Measurements from ENCODE around the gene BAHCC1.

Gene BAHCC1

DNA sequence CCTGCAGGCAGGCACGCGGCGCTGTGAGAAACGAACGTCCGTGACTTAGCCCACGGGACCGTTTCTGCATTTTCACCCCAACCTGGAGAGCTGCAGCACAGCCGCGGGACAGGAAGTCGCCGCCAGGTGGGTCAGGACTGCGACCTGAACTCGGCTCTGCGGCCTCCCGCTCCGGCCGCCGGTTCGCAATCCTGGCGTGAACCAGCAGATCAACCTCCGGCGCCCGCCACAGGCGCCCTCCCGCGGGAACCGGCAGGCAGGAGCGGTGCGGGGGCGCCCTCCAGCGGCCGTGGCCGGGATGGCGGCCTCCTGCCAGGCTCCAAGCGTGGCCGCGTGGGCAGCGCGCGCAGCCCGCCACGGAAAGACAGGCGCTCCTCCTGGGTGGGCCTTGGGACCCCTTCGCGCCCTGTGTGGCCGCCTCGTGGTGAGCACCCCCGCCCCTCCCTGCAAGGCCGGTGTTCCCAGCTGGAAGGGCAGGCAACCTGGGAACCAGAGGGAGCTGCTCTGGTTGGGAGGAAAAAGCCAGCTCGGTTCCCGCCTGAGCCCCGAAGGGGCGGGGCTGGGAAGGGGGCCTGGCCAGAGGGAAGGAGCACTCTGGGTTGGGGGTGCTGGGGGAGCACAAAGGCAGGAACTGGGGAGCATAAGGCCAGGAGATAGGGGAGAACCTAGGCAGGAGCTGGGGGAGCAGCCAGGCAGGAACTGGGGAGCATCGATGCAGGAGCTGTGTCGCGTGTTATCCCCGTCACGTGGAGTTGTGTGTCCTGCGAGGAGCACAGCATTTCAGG is 89.1 kb downstream of the BAHCC1 start:
- Histone ChIP-seq H3K4me3 (ENCODE audit: low read length) (peak overlapping the region; percentile 78), H3K4me1 (ENCODE audit: low read length) (peaks cover 20% of the 10 kb centered on the region)

DNA sequence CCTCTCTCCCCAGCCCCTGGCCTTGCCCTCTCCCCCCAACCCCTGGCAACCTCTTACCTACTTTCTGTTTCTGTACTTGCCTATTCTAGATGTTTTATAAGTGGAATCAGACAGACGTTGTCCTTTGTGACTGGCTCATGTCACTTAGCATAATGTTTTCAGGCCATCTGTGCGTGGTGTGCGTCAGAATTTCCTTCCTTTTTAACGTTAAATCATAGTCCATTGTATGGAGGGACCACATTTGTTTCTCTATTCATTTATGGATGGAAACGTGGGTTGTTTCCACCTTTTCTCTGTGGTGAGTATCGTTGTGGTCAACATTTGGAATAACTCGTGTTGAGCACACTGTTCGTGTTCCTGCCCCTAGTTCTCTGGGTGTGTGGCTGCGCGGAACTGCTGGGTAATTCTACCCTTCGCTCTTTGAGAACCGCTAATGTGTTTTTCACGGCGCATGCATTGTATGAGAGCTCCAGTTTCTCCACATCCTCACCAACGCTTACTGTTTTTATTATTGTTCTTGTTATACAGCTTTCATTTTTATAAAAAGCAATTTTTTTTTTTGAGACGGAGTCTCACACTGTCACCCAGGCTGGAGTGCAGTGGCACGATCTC is 91.0 kb downstream of the BAHCC1 start:
- Histone ChIP-seq H4K20me1 (ENCODE audit: insufficient read depth, low read length) (no peaks in the 10 kb centered on the region), H3K9me3 (ENCODE audit: insufficient read depth, low read length) (no peaks in the 10 kb centered on the region), H3K4me1 (ENCODE audit: low read length) (peaks cover 24% of the 10 kb centered on the region), H3K27me3 (ENCODE audit: low read depth, low read length) (no peaks in the 10 kb centered on the region; the same call in 1 of the 2 replicates), H3K9ac (ENCODE audit: low read length) (no peak overlapping the region), H3K4me3 (ENCODE audit: low read length) (no peak overlapping the region), H3K27ac (ENCODE audit: low read length) (no peak overlapping the region), H2AFZ (ENCODE audit: low read depth, low read length) (no peak overlapping the region), H3K36me3 (replicated peaks; ENCODE audit: low read depth, low read length) (no peaks in the 10 kb centered on the region), H3K79me2 (ENCODE audit: low read length) (no peaks in the 10 kb centered on the region), H3K4me2 (ENCODE audit: low read length) (no peak overlapping the region)
- TF ChIP-seq, protein P1, sequence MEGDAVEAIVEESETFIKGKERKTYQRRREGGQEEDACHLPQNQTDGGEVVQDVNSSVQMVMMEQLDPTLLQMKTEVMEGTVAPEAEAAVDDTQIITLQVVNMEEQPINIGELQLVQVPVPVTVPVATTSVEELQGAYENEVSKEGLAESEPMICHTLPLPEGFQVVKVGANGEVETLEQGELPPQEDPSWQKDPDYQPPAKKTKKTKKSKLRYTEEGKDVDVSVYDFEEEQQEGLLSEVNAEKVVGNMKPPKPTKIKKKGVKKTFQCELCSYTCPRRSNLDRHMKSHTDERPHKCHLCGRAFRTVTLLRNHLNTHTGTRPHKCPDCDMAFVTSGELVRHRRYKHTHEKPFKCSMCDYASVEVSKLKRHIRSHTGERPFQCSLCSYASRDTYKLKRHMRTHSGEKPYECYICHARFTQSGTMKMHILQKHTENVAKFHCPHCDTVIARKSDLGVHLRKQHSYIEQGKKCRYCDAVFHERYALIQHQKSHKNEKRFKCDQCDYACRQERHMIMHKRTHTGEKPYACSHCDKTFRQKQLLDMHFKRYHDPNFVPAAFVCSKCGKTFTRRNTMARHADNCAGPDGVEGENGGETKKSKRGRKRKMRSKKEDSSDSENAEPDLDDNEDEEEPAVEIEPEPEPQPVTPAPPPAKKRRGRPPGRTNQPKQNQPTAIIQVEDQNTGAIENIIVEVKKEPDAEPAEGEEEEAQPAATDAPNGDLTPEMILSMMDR (IDR thresholded peaks at IDR 0.05; ENCODE audit: low read depth, low read length) = no peak
- no peak for TF ChIP-seq EZH2phosphoT487 (IDR thresholded peaks at IDR 0.05; ENCODE audit: low read depth)

More for the DNA sequence above, 89.1 kb downstream of the BAHCC1 start:
- TF ChIP-seq, protein P1 (IDR thresholded peaks at IDR 0.05; ENCODE audit: low read depth, low read length) = peak; percentile 84
- TF ChIP-seq EZH2phosphoT487 (IDR thresholded peaks at IDR 0.05; ENCODE audit: low read depth) = no peak
- no peaks in the 10 kb centered on the region for H4K20me1 ChIP-seq (ENCODE audit: insufficient read depth, low read length)
- peak overlapping the region; percentile 100 for H3K4me2 ChIP-seq (ENCODE audit: low read length)
- peak overlapping the region; percentile 77 for H3K9ac ChIP-seq (ENCODE audit: low read length)
- H3K27me3 ChIP-seq (ENCODE audit: low read depth, low read length) = no peaks in the 10 kb centered on the region
- no peaks in the 10 kb centered on the region for H3K79me2 ChIP-seq (ENCODE audit: low read length)
- no peaks in the 10 kb centered on the region for H3K9me3 ChIP-seq (ENCODE audit: insufficient read depth, low read length)
- H2AFZ ChIP-seq (ENCODE audit: low read depth, low read length) = peak overlapping the region; percentile 99
- no peak overlapping the region for H3K27ac ChIP-seq (ENCODE audit: low read length)
- H3K36me3 ChIP-seq (replicated peaks; ENCODE audit: low read depth, low read length) = no peaks in the 10 kb centered on the region

DNA sequence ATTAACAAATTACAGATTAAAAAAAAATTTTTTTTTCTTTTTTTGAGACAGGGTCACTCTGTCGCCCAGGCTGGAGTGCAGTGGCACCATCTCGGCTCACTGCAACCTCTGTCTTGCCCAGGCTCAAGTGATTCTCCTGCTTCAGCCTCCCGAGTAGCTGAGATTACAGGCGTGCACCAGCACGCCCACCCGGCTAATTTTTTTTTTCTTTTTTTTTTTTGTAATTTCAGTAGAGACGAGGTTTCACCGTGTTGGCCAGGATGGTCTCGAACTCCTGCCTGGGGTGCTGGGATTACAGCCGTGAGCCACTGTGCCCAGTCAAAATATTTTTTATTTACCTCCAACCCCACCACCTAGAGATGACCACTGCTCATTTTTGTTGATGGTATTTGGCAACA is 91.8 kb downstream of the BAHCC1 start:
- no peak for TF ChIP-seq EZH2phosphoT487 (IDR thresholded peaks at IDR 0.05; ENCODE audit: low read depth)
- TF ChIP-seq, protein P1 (IDR thresholded peaks at IDR 0.05; ENCODE audit: low read depth, low read length) = no peak
- H3K27ac ChIP-seq (ENCODE audit: low read length) = no peak overlapping the region
- no peaks in the 10 kb centered on the region for H3K9me3 ChIP-seq (ENCODE audit: insufficient read depth, low read length)
- H3K4me2 ChIP-seq (ENCODE audit: low read length) = no peak overlapping the region
- no peak overlapping the region for H2AFZ ChIP-seq (ENCODE audit: low read depth, low read length)
- H3K79me2 ChIP-seq (ENCODE audit: low read length) = no peaks in the 10 kb centered on the region
- H3K9ac ChIP-seq (ENCODE audit: low read length) = no peak overlapping the region
- H3K36me3 ChIP-seq (replicated peaks; ENCODE audit: low read depth, low read length) = no peaks in the 10 kb centered on the region
- no peak overlapping the region for H3K4me3 ChIP-seq (ENCODE audit: low read length)
- H4K20me1 ChIP-seq (ENCODE audit: insufficient read depth, low read length) = no peaks in the 10 kb centered on the region
- H3K4me1 ChIP-seq (ENCODE audit: low read length) = peaks cover 24% of the 10 kb centered on the region
- H3K27me3 ChIP-seq (ENCODE audit: low read depth, low read length) = no peaks in the 10 kb centered on the region; the same call in 1 of the 2 replicates

All from OCI-LY3 (cell line).